ENCODE results near the gene STARD5. TPM values are rescaled to one million over a fixed set of nuclear protein-coding genes. Genes with fewer than 3 reads are reported as not detected.

STARD5 gene
- total RNA-seq, 2 donors from 2014 or later, result 2.0 to 5.4 TPM

GRCh38 chr15:81304226-81304625 is 19.7 kb downstream of the STARD5 start:
- DNase-seq, result no peak
- no peaks in the 10 kb centered on the region for H3K9me3 ChIP-seq (ENCODE audit: control insufficient read depth, low read length)
- no peak overlapping the region for H3K4me3 ChIP-seq (ENCODE audit: low read length)
- 76 to 82% methylated on average over 5 of the region's 5 CpGs for WGBS, 2 experiments (ENCODE audit: insufficient coverage in 1 of 2, insufficient read length in 1 of 2)
- Mint-ChIP-seq H3K36me3 (ENCODE audit: low read depth) (no peaks in the 10 kb centered on the region), H3K4me1 (peaks cover 3% of the 10 kb centered on the region), H3K4me3 (no peak overlapping the region), H3K27ac (no peak overlapping the region), H3K27me3 (ENCODE audit: insufficient read depth) (peaks cover 4% of the 10 kb centered on the region), H3K9me3 (no peaks in the 10 kb centered on the region)
- H3K27ac ChIP-seq (ENCODE audit: low read depth, low read length), result peak overlapping the region; percentile 70
- H3K9ac ChIP-seq (ENCODE audit: extremely low read depth, low read length, poor library complexity, severe bottlenecking), result no peak overlapping the region
- TF ChIP-seq CTCF (conservative IDR thresholded peaks at IDR 0.05), result no peak
- no peaks in the 10 kb centered on the region for H3K4me1 ChIP-seq (ENCODE audit: control insufficient read depth, insufficient read depth, low read length)
- H3K36me3 ChIP-seq (ENCODE audit: control insufficient read depth, insufficient read depth, low read length), result no peaks in the 10 kb centered on the region
- H3K27me3 ChIP-seq (ENCODE audit: control insufficient read depth, insufficient read depth, low read length, poor library complexity, severe bottlenecking), result no peaks in the 10 kb centered on the region

- Histone ChIP-seq H3K9me3 (ENCODE audit: control insufficient read depth, low read length) (no peaks in the 10 kb centered on the region), H3K27ac (ENCODE audit: low read depth, low read length) (peak overlapping the region; percentile 70), H3K4me1 (ENCODE audit: control insufficient read depth, insufficient read depth, low read length) (no peaks in the 10 kb centered on the region), H3K27me3 (ENCODE audit: control insufficient read depth, insufficient read depth, low read length, poor library complexity, severe bottlenecking) (no peaks in the 10 kb centered on the region), H3K9ac (ENCODE audit: extremely low read depth, low read length, poor library complexity, severe bottlenecking) (no peak overlapping the region), H3K4me3 (ENCODE audit: low read length) (no peak overlapping the region), H3K36me3 (ENCODE audit: control insufficient read depth, insufficient read depth, low read length) (no peaks in the 10 kb centered on the region)
- WGBS, 2 experiments (ENCODE audit: insufficient coverage in 1 of 2, insufficient read length in 1 of 2), result 65 to 77% methylated on average over 5 to 8 of the region's 9 CpGs
- TF ChIP-seq CTCF (conservative IDR thresholded peaks at IDR 0.05), result no peak
- no peak for DNase-seq
- Mint-ChIP-seq H3K27me3 (ENCODE audit: insufficient read depth) (peaks cover 6% of the 10 kb centered on the region), H3K27ac (no peak overlapping the region), H3K4me3 (no peak overlapping the region), H3K9me3 (no peaks in the 10 kb centered on the region), H3K4me1 (peaks cover 3% of the 10 kb centered on the region), H3K36me3 (ENCODE audit: low read depth) (no peaks in the 10 kb centered on the region)
Measured at GRCh38 chr15:81303244-81304225, 20.4 kb downstream of the STARD5 start.

- 93 to 97% methylated on average over 5 to 6 of the region's 6 CpGs for WGBS, 2 experiments (ENCODE audit: insufficient coverage in 1 of 2, insufficient read length in 1 of 2)
Measured at GRCh38 chr15:81302701-81303109, 21.2 kb downstream of the STARD5 start.

More at GRCh38 chr15:81302701-81303109, 21.2 kb downstream of the STARD5 start:
- Histone ChIP-seq H3K36me3 (ENCODE audit: control insufficient read depth, insufficient read depth, low read length) (no peaks in the 10 kb centered on the region), H3K9ac (ENCODE audit: extremely low read depth, low read length, poor library complexity, severe bottlenecking) (no peak overlapping the region), H3K4me1 (ENCODE audit: control insufficient read depth, insufficient read depth, low read length) (no peaks in the 10 kb centered on the region), H3K9me3 (ENCODE audit: control insufficient read depth, low read length) (no peaks in the 10 kb centered on the region), H3K27ac (ENCODE audit: low read depth, low read length) (no peak overlapping the region), H3K4me3 (ENCODE audit: low read length) (no peak overlapping the region), H3K27me3 (ENCODE audit: control insufficient read depth, insufficient read depth, low read length, poor library complexity, severe bottlenecking) (no peaks in the 10 kb centered on the region)
- no peak for DNase-seq
- H3K4me3 Mint-ChIP-seq, result no peak overlapping the region
- H3K27me3 Mint-ChIP-seq (ENCODE audit: insufficient read depth), result peaks cover 10% of the 10 kb centered on the region
- H3K27ac Mint-ChIP-seq, result no peak overlapping the region
- TF ChIP-seq CTCF (conservative IDR thresholded peaks at IDR 0.05), result no peak
- H3K4me1 Mint-ChIP-seq, result peaks cover 3% of the 10 kb centered on the region
- no peaks in the 10 kb centered on the region for H3K36me3 Mint-ChIP-seq (ENCODE audit: low read depth)
- H3K9me3 Mint-ChIP-seq, result no peaks in the 10 kb centered on the region
